ENCODE measurements around the gene ATF6B.

The ATF6B gene

GRCh38 chr6:32127717-32128592 lies at the start of gene ATF6B:
Gene ATF6B (minus strand): TSS chr6:32128246. CDS start chr6:32128207, 39 bp downstream.
- no peak for TF ChIP-seq CTCF (IDR thresholded peaks at IDR 0.05; ENCODE audit: insufficient read depth, low read depth, low read length, missing control alignments)
- H3K4me3 ChIP-seq (ENCODE audit: low read length), result peak within 1 kb of the TSS; percentile 100
- DNase-seq (ENCODE audit: low read depth), result peak; percentile 100

DNA sequence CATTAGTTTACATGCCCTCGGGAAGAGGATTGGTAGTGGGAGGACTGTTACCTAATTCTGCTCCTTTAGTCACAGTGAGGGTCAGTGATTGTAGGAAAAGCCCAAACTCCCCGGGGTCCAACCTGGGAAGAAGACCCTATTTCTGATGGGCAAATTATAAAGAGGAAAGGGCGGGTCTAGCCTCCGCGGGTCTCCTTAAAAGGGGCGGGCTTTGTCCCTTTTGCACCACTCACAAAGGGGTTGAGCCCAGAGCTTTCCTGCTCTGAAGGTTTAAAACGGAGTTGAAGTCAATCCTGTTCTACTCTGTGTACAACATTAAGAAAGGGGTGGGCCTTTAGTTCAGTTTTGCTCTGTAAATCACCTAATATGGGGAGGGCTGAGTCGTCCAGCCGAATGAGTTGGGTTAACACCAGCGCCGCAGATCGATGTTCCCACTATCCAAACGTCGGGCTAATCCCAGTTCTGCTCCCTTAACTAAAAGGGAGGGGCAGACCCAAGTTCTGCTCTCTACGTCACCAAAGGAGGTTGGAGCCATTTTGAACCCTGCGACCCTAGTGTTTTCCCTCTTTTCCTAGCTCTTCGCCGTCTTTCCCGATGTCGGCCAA lies 49.2 kb upstream of the ATF6B start:
- no peak for TF ChIP-seq CTCF (IDR thresholded peaks at IDR 0.05; ENCODE audit: insufficient read depth, low read depth, low read length, missing control alignments)
- H3K4me3 ChIP-seq (ENCODE audit: low read length), result peak overlapping the region; percentile 66
- DNase-seq (ENCODE audit: low read depth), result no peak

DNA sequence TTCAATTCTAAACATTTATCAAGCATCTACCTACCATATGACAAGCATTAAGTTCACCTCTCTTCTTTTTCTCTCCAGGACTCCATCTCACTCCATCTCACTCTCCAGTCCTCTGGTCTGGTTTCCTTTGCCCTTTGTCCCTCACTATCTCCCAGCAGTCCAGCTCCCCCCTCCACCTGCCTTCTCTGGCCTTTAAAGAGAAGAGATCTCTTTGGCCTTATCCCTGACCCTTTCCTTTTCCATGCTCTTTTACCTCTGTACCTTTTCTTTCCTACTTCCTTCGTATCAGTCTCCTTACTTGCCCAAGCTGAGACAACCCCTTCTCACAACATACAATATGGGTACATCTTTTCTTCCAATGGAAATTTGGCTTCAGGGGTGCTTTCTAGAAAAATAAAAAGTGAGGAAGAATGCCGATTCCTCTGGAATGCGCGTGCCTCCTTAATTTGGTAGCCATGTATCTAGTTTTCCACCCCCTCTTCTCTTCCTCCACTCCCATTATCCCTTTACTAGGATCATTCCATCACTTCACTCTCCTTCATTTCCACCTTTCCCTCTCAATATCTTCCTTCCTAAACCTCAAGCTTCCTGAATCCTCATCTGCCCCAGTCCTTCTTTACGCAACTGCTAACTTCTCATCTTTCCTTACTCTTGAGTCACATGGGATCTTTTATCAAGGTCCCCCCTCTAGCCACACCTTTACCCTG lies 48.6 kb upstream of the ATF6B start:
- TF ChIP-seq CTCF (IDR thresholded peaks at IDR 0.05; ENCODE audit: insufficient read depth, low read depth, low read length, missing control alignments), result no peak
- H3K4me3 ChIP-seq (ENCODE audit: low read length), result peak overlapping the region; percentile 66
- peak; percentile 84 for DNase-seq (ENCODE audit: low read depth)

DNA sequence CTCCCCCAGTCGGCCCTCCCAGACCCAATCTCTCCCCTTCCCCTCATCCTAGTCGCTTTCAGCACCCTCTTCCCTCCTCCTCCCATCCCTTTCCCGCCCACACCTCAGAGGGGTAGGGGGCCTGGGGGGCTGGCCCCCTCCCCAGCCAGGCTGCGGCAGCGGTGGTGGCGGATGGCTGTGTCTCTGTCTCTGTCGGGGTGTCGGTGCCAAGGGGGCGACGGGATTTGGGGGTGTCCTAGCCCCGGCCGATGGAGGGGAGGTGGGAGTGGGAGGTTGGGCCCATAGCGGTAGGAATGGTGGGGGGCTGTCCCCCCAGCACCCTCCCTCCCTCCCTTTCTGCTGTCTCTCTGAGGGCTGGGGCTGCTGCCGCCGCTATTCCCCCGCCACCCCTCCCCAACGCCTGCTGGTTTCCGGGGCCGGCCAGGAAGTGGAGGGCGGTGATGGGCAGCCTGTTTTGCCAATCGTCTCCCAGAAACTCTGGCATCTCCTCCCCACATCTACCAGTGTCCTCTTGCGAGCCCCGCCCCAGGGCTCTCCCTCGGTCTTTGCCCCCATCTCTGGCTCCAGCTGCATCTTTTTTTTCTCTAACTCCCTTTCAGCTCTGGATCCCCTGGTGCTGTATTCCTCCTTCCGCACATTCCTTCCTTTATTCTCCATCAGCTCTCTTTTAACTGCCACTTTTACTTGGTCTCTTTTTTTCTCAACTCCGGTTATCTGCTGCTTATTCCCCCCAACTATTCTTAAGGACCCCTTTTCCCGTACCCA lies 47.8 kb upstream of the ATF6B start, which contains the start of gene AGPAT1:
TSS of gene AGPAT1 (minus strand) at position 374 of the 765 bp plus-strand sequence. CDS start 4,588 bp downstream, outside the sequence.
- DNase-seq (ENCODE audit: low read depth), result peak; percentile 96
- H3K4me3 ChIP-seq (ENCODE audit: low read length), result peak within 1 kb of the TSS; percentile 66
- TF ChIP-seq CTCF (IDR thresholded peaks at IDR 0.05; ENCODE audit: insufficient read depth, low read depth, low read length, missing control alignments), result no peak

DNA sequence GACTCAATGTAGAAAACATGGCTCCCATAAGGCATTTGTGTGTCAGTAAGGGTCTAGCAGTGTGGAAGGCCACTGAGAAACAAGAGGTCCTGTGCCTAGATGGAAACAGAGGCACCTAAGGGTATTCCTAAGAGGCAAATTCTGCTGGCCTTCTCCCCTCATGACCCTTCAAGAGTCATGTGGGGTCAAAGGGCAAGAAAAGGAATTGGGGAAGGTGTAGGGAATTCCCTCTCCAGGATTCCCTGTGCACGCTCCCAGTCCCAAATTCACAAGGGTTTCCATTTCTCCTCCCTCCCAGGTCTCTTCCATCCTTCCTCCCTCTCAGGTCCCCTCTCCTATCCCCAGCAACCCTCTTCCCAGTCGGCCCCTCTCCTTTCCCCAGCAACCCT lies 47.3 kb upstream of the ATF6B start:
- no peak for DNase-seq (ENCODE audit: low read depth)
- TF ChIP-seq CTCF (IDR thresholded peaks at IDR 0.05; ENCODE audit: insufficient read depth, low read depth, low read length, missing control alignments), result no peak
- peak overlapping the region; percentile 66 for H3K4me3 ChIP-seq (ENCODE audit: low read length)

GRCh38 chr6:32174416-32174815 lies 46.4 kb upstream of the ATF6B start:
- H3K4me3 ChIP-seq (ENCODE audit: low read length), result no peak overlapping the region
- no peak for TF ChIP-seq CTCF (IDR thresholded peaks at IDR 0.05; ENCODE audit: insufficient read depth, low read depth, low read length, missing control alignments)
- DNase-seq (ENCODE audit: low read depth), result no peak

Data from epithelial cell of esophagus (primary cell).